Activated CD8-positive, alpha-beta memory T cell treated with anti-CD3 and anti-CD28 coated beads, Interleukin-2, amount 50 U/mL, for 24 hours (primary cell): Measurements from ENCODE around the gene SIN3A.
"Not testable (repeated sequence)": the region's sequence is repeated elsewhere in the genome, so short reads cannot be mapped to it uniquely, and the experiment has no call there.

ENCODE experiments used
- DNase-seq: peaks from one replicate; pipeline ENCODE4 v3.0.0-alpha.2; 2020; ENCODE audit errors: extremely low read depth

The SIN3A gene

DNA sequence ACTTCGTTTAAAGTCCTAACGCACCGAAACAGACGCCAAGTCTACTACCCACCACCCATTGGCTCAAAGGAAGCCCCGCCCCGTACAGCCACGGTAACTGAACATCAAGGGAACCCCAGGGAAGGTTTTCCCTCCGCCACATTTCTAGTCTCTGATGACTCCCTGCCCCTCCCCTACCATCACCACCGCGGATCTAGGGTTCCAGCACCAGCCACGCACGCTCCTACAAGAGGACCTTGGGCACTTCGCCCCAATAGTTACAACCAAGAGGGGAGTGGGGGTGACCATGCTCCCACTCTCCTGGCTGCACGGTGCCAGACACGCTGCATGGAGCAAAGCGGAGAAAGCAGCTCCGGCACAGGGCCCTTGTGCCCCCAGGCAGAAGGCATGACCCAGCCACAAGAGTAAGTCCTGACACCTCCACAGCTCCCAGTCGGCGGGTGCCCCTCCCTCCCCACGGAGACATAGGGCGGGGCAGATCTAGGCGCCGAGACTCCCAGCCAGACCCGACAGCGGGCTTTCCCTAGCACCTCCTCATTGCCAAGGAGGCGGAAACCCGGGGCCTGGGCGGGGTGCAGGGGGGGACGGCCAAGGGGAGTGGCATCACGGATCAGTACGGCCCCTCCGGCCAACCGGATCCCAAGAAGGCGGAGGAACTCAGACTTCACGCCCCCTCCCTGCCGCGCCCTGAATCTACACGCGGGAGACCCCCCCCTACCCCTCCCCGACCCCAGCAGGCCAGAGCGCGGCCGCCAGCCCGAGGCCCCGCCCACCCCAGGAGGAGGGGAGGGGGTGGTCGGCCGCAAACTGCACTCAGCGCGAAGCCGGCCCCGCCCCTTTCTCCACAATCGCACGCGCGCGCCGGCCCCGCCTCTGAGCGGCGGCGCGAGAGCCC, 936 bp downstream of the SIN3A start:
- DNase-seq = peak; percentile 93

DNA sequence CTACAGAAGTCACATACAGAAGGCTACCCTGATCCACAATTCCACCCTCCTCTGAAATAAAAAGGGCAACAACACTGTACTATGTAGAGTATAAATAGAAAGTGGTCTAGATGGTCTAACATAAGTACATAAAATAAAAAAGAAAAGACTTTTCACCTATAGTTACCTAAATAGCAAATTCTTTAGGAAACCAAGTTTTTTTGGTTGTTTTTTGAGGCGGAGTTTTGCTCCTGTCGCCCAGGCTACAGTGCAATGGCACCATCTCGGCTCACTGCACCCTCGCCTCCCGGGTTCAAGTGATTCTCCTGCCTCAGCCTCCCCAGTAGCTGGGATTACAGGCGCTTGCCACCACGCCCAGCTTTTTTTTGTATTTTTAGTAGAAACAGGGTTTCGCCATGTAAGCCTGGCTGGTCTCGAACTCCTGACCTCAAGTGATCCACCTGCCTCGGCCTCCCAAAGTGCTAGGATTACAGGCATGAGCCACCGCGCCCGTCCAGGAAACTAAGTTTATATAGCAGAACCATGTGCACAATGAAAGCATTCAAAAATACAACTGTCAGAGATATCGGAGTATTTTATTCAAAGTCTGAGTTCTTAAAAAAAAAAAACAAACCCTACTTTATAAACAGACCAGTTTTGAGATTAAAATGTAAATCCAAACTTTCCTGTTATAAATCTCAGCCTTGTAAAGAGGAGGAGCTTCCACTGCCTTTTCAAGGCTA, 1.7 kb downstream of the SIN3A start:
- no peak for DNase-seq

DNA sequence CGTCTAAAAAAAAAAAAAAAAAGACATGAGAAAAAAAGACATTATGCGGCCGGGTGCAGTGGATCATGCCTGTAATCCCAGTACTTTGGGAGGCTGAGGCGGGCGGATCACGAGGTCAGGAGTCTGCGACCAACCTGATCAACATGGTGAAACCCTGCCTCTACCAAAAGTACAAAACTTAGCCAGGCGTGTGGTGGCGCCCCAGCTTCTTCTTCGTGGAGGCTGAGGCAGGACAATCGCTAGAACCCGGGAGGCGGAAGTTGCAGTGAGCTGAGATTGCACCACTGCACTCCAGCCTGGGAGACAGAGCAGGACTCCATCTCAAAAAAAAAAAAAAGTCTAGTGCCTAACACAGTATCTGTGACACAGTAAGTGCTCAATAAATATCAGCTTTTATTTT, 3.3 kb downstream of the SIN3A start:
- not testable (repeated sequence) for DNase-seq

DNA sequence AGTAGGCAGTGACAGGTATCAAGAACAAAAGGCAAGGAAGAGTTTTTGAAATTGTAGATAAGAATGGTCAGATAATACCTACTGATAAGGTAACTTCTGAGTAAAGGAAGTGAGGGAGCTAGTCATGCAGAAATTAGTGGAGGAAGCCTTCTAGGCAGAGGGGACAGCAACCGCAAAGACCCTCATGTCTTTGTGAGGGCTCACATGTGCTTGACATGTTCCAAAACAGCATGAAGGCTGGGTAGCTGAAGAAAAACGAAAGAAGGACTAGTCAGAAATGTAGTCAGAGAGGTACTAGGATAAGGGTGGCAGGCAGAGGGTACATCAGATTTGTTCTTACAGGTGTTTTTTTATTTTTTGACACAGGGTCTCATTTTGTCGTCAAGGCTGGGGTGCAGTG, 5.3 kb downstream of the SIN3A start:
- no peak for DNase-seq

DNA sequence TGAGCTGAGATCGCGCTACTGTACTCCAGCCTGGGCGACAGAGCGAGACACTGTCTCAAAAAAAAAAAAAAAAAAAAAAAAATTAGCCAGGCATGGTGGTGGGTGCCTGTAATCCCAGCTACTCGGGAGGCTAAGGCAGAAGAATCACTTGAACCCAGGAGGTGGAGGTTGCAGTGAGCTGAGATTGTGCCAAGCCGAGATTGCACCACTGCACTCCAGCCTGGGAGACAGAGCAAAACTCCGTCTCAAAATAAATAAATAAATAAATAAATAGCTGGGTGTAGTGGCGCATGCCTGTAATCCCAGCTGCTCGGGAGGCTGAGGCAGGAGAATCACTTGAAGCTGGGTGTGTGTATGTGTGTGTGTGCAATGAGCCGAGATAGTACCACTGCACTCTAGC, 6.2 kb downstream of the SIN3A start:
- DNase-seq = not testable (repeated sequence)

DNA sequence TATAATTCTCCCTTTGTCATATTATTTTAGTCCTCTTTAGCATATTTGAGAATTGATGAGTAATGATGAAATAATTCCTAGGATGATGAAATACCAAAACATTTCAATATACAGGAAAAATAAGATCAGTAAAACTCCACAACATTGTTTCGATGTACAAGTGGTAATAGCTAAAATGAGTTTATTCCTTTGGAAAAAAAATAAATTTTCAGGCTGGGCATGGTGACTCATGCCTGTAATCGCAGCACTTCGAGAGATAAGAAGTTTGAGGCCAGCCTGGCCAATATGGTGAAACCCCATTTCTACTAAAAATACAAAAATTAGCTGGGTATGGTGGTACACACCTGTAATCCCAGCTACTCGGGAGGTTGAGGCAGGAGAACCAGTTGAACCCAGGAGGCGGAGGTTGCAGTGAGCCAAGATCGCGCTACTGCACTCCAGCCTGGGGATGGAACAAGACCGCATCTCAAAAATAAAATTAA, 7.5 kb downstream of the SIN3A start:
- DNase-seq = not testable (repeated sequence)

DNA sequence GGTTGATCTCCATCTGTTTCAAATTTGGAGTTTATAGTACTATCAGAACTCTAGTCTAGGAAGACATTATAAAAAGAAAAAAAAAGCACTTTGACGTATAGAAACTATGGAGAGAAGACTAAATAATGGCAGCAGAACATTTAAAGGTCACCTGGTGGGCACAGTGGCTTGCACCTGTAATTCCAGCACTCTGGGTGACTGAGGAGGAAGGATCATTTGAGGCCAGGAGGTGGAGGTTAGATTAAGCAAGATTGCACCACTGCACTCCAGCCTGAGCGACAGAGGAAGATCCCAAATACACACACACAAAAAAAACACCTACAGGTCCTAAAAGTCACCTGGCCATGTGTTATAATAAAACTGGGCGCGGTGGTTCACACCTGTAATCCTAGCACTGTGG, 13.8 kb downstream of the SIN3A start:
- no peak for DNase-seq

DNA sequence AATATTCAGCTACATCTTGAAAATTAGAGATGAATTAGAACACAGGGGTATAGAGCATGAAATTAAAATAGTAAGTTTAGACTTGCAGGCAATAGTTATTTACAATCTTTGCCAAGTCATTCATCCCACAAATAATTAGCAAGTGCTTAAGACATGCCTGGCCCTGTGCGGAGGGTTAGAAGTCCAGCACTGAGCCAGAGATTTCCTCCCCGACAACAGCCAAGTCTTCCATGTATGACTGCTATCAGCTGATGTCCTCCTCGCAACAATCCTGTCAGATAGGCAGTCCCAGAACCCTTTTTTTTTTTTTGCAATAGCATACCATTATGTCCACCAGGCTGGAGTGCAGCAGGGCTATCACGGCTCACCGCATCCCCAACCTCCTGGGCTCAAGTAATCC, 14.6 kb downstream of the SIN3A start:
- DNase-seq = no peak

DNA sequence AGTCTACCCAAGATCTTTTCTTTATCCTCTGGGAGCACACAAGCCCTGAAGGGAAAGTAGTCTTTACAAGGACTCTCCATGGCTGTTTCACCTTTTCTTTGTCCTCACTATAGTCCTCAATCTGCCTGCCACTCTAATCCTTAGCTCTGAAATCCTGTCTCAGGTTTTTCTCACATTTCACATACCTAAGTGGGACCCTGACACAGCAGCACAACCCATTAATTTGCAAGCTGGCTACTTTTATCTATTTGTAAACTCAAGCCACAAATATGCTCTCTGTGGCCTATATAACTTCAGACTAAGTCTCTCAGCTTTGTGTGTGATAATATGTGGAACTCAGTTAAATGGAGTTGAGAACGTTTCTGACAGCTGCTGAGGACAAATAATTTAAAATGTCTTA, 19.8 kb downstream of the SIN3A start:
- DNase-seq = no peak

DNA sequence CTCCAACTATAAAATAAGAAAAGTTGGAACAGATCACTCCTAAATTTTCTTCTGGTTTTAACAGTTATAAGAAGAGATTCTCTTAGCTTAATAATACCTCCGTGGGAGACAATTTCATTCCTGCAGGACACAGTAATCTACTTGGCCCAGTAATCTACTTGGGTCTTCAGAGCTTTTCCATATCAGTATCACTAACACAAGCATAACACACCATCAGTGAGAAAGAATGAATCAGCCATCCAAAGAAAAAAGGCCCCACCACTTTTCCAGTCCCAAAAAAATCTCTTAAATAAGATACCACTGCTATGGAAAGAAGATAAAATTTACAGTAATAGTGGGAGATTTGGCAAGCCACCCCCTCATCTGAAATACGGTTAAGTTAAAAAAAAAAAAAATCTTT, 20.2 kb downstream of the SIN3A start:
- no peak for DNase-seq

DNA sequence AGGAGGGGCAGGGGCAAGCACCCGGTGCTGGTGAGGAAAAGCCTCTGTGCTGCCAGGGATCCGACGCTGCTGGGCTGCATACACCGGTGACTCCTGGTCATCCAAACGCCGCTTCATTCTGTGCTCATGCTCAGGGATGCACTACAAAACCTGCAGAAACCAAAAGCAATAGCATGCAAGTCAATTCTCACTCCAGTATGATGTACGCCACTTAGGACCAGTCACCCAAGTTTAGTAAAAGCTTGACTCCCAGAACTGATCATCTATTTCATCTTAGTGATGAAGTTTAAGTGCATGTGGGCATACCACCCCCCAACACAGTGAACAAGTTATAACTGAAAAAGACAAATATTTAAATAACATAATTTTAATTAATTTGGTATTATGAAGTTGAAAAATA, 21.2 kb downstream of the SIN3A start:
- DNase-seq = no peak

DNA sequence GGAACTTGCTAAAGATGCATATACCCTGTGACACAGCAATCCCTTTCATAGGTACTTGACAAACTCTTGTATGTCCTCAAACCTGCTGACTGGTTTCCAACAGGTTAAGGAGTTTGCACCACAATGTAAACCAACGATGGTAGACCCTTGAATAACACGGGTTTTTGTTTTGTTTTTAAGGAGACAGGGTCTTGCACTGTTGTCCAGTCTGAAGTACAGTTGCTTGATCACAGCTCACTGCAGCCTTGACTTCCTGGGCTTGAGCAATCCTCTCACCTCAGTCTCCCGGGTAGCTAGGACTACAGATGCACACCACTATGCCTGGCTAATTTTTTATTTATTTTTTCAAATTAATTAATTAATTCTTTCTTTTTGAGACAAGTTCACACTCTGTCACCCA, 23.3 kb downstream of the SIN3A start:
- DNase-seq = no peak

DNA sequence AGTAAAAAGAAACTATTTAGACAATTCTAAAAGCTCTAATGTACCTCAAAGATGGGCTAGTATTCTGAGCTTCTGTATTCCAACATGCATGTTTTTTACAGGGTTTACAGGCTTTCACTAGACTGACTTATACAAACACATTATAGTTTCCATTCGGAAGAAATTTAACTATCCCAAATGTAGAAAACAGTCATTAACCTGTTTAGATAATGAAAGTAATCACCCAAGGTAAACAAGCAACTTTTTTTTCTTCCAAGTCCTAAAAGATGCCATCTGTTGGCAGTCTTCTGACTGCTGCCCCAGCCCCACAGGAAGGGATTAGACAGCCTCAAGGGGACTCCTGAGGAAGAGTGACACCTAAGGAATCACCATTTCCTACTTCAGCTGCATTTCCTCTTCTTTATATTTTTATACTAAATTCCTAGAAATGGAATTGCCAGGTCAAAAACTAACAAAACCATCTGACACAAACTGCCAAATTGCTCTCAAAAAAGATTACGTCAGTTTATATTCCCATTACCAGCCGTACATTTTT, 25.5 kb downstream of the SIN3A start:
- no peak for DNase-seq

DNA sequence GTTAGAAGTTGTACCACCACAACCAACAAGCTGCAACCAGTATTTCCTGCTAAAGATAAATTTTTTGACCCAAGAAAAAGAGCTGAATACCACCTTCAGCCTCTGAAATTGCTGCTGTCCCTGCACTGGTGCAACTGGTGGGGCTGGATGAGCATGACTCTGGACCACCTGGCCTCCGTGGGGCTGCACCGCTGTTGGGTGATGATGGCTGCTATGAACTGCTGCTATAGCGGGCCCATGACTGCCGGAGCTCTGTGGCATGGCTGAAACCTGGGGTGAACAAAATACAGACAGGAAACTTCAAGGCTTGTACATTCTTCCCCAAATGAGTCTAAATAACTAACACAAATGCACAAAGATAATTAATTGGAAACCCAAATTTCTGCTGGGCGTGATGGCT, 28.9 kb downstream of the SIN3A start:
- no peak for DNase-seq

DNA sequence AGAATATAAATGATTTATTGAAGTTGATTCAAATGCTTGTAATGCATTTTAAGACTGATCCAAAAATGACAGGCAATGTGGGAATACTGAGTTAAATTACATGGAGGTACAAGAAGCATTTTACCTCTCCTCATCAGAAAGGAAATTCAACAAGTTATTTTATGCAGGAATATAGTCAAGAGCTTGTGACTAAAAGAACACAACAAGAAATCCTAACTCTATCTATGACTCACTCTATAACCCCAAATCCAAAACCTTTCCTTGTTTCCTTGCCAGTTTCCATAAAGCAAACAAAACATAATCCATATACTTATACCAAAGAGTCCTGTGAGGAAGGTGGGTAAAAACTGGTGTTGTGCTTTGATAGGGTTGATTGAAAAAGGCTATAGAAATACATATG, 30.8 kb downstream of the SIN3A start:
- no peak for DNase-seq

DNA sequence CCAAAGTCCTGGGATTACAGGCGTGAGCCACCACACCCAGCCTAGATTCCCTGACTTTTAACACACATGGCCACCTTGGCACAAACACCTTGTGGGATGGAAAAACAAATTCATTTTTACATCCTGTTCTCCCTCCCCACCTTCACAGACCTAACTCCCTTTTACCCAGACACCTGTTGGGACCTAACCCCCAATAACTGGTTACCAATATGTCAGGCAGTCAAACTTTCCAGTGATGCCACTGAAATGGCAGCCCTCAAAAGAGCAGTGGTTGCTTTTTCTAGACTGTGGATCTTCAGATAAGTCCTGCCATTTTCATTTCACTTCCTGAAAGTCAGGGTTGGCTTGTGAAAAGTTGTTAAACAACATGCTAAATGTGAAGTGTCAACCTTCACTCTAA, 34.9 kb downstream of the SIN3A start:
- no peak for DNase-seq

DNA sequence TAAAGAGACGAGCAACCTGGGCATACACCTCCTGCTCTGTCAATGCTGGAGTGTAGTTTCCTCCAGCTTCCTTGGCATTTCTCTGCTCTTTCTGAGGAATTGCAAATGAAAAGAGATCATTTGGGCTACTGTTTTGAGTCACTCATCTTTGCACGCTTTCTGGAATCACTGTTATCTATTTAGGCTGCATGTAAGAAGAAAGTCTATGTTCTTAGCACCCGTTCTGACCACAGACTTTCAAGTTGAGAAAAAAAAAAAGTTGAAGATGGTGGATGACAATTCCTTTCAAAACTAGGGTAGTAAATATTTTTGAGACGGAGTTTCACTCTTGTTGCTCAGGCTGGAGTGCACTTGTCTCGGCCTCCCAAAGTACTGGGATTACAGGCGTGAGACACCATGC, 41.3 kb downstream of the SIN3A start:
- DNase-seq = no peak

DNA sequence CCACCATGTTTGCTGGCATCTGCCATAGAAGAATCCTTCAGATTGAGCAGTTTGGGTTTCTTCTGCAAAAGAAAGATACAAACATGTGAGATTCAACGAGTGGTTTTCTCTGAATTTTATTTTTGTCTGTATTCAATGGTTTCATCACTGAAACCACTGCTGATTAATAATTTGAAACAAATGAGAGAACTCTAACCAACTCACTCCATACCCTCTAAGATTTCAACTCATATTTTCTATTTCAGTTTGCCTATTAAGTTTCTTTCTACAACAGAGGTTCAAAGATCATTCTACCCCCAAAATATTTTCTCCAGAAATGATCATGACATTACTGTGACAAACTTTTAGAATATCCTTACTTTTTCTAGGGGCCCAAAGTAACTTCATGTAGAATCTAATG, 44.4 kb downstream of the SIN3A start:
- no peak for DNase-seq

DNA sequence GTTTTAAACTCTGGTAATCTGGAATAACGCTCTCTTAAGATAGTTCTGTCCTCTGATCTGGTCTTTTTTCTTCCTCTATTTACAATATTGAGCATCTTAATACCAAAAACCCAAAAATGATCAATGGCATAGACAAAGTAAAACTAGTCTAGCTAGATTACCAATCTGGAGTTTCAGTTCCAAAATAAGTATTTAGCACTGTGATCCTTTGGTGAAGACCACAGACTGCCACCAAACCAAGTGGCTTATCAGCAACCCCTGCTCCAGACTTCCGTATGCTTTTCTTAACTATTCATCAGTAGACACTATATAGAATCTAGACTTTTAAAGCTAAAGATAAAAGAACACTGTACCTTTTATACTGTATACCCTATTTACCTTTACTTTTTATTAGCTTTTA, 47.6 kb downstream of the SIN3A start:
- no peak for DNase-seq

DNA sequence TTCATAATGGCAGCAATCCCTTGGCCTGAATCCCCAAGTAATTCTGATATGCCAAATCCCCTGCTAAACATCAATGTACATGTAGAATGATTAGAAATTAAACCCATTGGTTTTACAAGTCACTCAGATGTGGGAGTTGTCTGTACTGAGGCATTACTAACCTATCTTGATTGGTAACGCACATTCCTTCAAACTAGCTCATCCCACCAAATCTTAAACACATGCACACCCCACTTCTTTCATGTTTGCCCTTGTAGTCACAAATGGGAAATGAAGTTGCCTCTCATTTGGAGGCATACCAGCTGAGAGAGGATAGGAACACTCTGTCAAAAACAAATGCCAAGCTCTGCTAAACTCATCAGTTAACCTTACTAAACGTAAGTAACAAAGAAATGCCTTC, 54.0 kb downstream of the SIN3A start:
- no peak for DNase-seq

DNA sequence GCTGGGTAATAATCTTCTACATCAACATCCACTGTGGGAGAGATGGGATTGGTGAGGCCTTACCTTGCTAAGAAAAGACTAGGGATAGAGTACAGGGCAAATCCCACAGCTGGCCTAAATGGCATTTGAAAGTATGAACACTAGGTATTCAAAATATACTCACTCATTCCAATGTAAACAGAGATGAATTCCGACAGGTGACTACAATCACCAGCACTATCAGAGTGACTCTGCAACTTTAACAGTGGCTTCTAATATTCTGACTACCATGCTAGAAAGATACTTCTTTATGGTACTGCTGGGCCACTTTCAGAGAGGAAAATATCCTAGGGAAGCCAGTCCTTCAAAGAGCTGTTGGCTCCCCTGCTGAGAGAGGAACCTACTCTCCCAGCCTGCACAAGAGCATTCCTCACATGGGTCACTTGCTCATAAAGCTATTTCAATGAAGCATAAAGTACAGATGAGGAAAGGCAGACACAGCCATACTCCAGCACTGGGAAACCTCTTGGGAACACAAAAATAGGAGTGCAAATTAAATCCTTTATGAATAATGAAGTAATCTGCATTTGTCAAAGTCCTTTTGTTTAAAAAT, 61.6 kb downstream of the SIN3A start:
- no peak for DNase-seq

DNA sequence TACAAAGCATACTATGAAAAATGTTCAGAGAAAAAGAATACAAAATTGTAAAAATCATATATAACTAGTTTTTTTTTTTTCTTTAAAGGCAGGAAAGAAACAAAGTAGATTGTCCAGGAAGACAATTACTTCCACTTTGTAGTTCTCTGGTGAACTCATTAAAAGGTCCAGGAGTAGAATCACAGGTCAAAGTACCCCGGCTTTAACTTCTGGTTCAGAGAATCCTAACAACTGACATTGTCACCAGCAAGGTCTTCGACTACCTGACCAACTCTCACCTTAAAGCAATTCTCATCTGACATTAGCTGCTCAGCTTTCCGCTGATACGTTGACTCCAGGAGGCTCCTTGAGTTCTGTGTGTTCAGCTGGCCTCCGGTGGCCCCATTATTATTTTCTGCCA, 67.5 kb downstream of the SIN3A start:
- not testable (repeated sequence) for DNase-seq

DNA sequence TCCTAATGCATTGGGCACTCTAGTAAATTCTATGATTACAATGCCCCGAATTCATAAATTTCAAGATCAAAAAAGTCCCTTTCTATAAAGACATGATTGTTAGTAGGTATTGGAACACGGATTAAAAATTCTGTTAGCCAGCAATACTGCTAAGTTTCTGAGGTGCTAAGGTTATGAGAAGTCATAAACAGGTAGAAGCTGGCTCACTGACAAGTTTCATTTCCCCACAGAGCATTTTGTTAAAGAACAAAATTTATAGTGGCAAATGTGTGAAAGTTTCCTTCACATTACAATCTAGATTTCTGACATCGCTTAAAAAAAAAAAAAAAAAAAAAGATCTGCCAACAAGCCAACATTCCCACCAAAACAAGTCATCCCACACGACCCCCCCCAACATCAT, 70.7 kb downstream of the SIN3A start:
- no peak for DNase-seq
